Measurements from ENCODE around the gene GCNT2.

The GCNT2 gene

GRCh38 chr6:10668126-10668917, 147.2 kb downstream of the GCNT2 start:
- no peak for DNase-seq (ENCODE audit: low spot score)
- TF ChIP-seq, protein P1, sequence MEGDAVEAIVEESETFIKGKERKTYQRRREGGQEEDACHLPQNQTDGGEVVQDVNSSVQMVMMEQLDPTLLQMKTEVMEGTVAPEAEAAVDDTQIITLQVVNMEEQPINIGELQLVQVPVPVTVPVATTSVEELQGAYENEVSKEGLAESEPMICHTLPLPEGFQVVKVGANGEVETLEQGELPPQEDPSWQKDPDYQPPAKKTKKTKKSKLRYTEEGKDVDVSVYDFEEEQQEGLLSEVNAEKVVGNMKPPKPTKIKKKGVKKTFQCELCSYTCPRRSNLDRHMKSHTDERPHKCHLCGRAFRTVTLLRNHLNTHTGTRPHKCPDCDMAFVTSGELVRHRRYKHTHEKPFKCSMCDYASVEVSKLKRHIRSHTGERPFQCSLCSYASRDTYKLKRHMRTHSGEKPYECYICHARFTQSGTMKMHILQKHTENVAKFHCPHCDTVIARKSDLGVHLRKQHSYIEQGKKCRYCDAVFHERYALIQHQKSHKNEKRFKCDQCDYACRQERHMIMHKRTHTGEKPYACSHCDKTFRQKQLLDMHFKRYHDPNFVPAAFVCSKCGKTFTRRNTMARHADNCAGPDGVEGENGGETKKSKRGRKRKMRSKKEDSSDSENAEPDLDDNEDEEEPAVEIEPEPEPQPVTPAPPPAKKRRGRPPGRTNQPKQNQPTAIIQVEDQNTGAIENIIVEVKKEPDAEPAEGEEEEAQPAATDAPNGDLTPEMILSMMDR (IDR thresholded peaks at IDR 0.05; ENCODE audit: borderline replicate concordance, control extremely low read depth, extremely low read depth, insufficient read depth, missing control alignments), result no peak
- in situ Hi-C loops (cut with MboI; ENCODE audit: low sequenced_read_pairs, unreplicated experiment), result no loop called here

DNA sequence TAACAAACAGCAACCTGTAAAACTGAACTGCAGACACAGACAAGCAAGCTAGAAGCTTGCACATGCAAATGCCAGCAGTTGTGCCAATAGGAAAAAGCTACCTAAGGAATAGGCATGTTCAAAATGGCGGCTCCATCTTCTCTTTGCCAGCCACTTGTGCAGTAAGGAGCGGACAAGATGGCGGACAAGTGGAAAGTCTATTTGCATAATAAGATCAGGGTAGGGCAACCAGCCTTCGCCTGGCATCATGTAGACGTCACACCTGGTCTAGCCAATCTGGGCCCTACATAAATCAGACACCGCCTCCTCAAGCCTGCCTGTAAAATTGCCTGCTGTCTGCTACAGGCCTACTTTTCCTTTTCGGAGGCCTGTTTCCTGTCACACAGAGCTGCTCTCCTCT, 155.3 kb downstream of the GCNT2 start:
- TF ChIP-seq, protein P1 (IDR thresholded peaks at IDR 0.05; ENCODE audit: borderline replicate concordance, control extremely low read depth, extremely low read depth, insufficient read depth, missing control alignments), result no peak
- no peak for DNase-seq (ENCODE audit: low spot score)
- in situ Hi-C loops (cut with MboI; ENCODE audit: low sequenced_read_pairs, unreplicated experiment), result no loop called here

DNA sequence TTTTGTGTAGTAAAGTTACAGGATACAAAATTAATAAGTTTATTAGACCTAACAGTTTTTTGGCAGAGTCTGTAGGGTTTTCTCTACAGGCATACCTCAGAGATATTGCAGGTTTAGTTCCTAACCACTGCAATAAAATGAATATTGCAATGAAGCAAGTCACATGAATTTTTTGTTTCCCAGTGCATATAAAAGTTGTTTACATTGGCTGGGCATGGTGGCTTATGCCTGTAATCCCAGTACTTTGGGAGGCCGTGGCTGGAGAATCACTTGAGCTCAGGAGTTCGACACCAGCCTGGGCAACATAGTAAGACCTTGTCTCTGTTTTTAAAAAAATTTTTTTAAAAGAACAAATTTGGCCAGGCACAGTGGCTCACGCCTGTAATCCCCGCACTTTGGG, 157.3 kb downstream of the GCNT2 start:
- TF ChIP-seq, protein P1 (IDR thresholded peaks at IDR 0.05; ENCODE audit: borderline replicate concordance, control extremely low read depth, extremely low read depth, insufficient read depth, missing control alignments), result no peak
- in situ Hi-C loops (cut with MboI; ENCODE audit: low sequenced_read_pairs, unreplicated experiment), result no loop called here
- no peak for DNase-seq (ENCODE audit: low spot score)
